HCT116 (cell line): Measurements from ENCODE around the gene SELPLG. TPM values are rescaled to one million over a fixed set of nuclear protein-coding genes. Genes with fewer than 3 reads are reported as not detected.

Experiments used
- ATAC-seq: fragments of 200-7000 bp; cut with Tn5 transposase; 2 replicates; pipeline ENCODE4 v1.9.1; 2020; ENCODE audit warnings: mild to moderate bottlenecking, moderate library complexity
- BruUV-seq: library from RNA; stranded (reverse); fragments of 400-500 nt; replicated peaks from 2 replicates; lab custom pipeline; 2021; lab: Mats Ljungman, UMichigan
- CTCF ChIA-PET: fragments of 300-600 bp; sonication (Branson Sonifier 250); formaldehyde crosslinking; loops from one replicate; lab custom pipeline; 2021; ENCODE audit warnings: antibody characterized with exemption; lab: Charles Lee
- POLR2A ChIA-PET: fragments of 300-600, 350-600 bp; sonication (Branson Sonifier 250); formaldehyde crosslinking; loops from one replicate; lab custom pipeline; 2021; ENCODE audit warnings: antibody characterized with exemption; lab: Charles Lee
- RAD21 ChIA-PET, 2 experiments: fragments of 300-600 bp; sonication (Branson Sonifier 250); formaldehyde crosslinking; loops; one replicate each; lab custom pipeline; 2023; ENCODE audit warnings: low total read pairs in 2 of 2; ENCODE audit not compliant: uncharacterized antibody in 2 of 2, unreplicated experiment in 2 of 2, low non-redundant PET in 1 of 2; lab: Charles Lee
- DNase-seq: peaks from one replicate; pipeline ENCODE4 v3.0.0-alpha.2; 2010; ENCODE audit warnings: low read depth, low spot score
- H2AFZ ChIP-seq: fragments of 200-600 bp; shearing (Covaris generic), sonication (generic); 2 replicates; pipeline ENCODE4 v1.6.1; 2017; ENCODE audit warnings: low read depth, mixed run types, mixed read lengths, antibody characterized with exemption, low read length; ENCODE audit not compliant: poor library complexity, severe bottlenecking
- H3K27ac ChIP-seq: 2 replicates; pipeline ENCODE4 v1.5.1; 2012; ENCODE audit warnings: low read depth, low read length
- H3K27me3 ChIP-seq: fragments of 200-600 bp; sonication (generic); 2 replicates; pipeline ENCODE4 v1.6.1; 2016; ENCODE audit warnings: mixed run types, low read length, mixed read lengths; ENCODE audit not compliant: insufficient read depth
- H3K36me3 ChIP-seq, 2 experiments: fragments of 200-500 bp in 1 of 2; fragments of 200-600 bp in 1 of 2; sonication (Bioruptor generic) in 1 of 2; sonication (generic) in 1 of 2; 2 replicates each; pipeline versions ENCODE4 v1.5.1 to v1.6.1; 2014 to 2016; ENCODE audit warnings: low read length in 2 of 2, inconsistent platforms in 1 of 2, mixed read lengths in 1 of 2, mixed run types in 1 of 2; ENCODE audit not compliant: insufficient read depth in 2 of 2, control insufficient read depth in 1 of 2
- H3K4me1 ChIP-seq, 2 experiments: fragments of 200-600 bp in 1 of 2; sonication (generic) in 1 of 2; 2 replicates each; pipeline versions ENCODE4 v1.5.1 to v1.6.1; 2012 to 2017; ENCODE audit warnings: low read length in 2 of 2, inconsistent platforms in 1 of 2, mild to moderate bottlenecking in 1 of 2, mixed read lengths in 1 of 2, mixed run types in 1 of 2, moderate library complexity in 1 of 2; ENCODE audit not compliant: insufficient read depth in 2 of 2, control insufficient read depth in 1 of 2
- H3K4me2 ChIP-seq: fragments of 200-600 bp; sonication (generic); 2 replicates; pipeline ENCODE4 v1.6.1; 2017; ENCODE audit warnings: mixed run types, low read length, mixed read lengths
- H3K4me3 ChIP-seq, 2 experiments: fragments of 200-600 bp in 1 of 2; sonication (generic) in 1 of 2; replicated peaks in 1 of 2; 2 replicates each; pipeline ENCODE4 v1.5.1; 2011 to 2016; ENCODE audit warnings: low read length in 2 of 2, control low read depth in 1 of 2, low read depth in 1 of 2, mild to moderate bottlenecking in 1 of 2, mixed read lengths in 1 of 2, mixed run types in 1 of 2
- H3K79me2 ChIP-seq: fragments of 200-600 bp; sonication (generic); 2 replicates; pipeline ENCODE4 v1.6.1; 2017; ENCODE audit warnings: mild to moderate bottlenecking, mixed run types, low read length, moderate library complexity, mixed read lengths; ENCODE audit not compliant: insufficient read depth
- H3K9ac ChIP-seq: fragments of 200-600 bp; sonication (generic); 2 replicates; pipeline ENCODE4 v1.6.1; 2016; ENCODE audit warnings: low read length, mixed read lengths
- H3K9me2 ChIP-seq: fragments of 200-600 bp; sonication (generic), shearing (Covaris generic); 2 replicates; pipeline ENCODE4 v1.6.1; 2017; ENCODE audit warnings: mixed run types, mild to moderate bottlenecking, moderate library complexity; ENCODE audit not compliant: insufficient read depth
- H3K9me3 ChIP-seq, 2 experiments: fragments of 200-500 bp in 1 of 2; fragments of 200-600 bp in 1 of 2; sonication (Bioruptor generic) in 1 of 2; sonication (generic) in 1 of 2; 2 replicates each; pipeline ENCODE4 v1.6.1; 2014 to 2017; ENCODE audit warnings: low read length in 2 of 2, mixed read lengths in 2 of 2, inconsistent platforms in 1 of 2, low read depth in 1 of 2, mild to moderate bottlenecking in 1 of 2, mixed run types in 1 of 2, moderate library complexity in 1 of 2; ENCODE audit not compliant: control insufficient read depth in 1 of 2, insufficient read depth in 1 of 2
- H4K20me1 ChIP-seq: fragments of 200-600 bp; sonication (generic), shearing (Covaris generic); 2 replicates; pipeline ENCODE4 v1.6.1; 2017; ENCODE audit warnings: mixed run types, mild to moderate bottlenecking, moderate library complexity; ENCODE audit not compliant: insufficient read depth
- ATF3 ChIP-seq: IDR thresholded peaks from 2 replicates; pipeline ENCODE4 v1.6.1; 2012
- EGR1 ChIP-seq: IDR thresholded peaks from 2 replicates; pipeline ENCODE4 v1.6.1; 2012; ENCODE audit warnings: low read depth
- ELF1 ChIP-seq: IDR thresholded peaks from 2 replicates; pipeline ENCODE4 v1.6.1; 2012; ENCODE audit warnings: low read depth, borderline replicate concordance
- EZH2 ChIP-seq: fragments of 200-600 bp; sonication (generic); IDR thresholded peaks from 2 replicates; pipeline ENCODE4 v1.6.1; 2017; ENCODE audit warnings: antibody characterized with exemption, mixed run types
- EZH2phosphoT487 ChIP-seq: fragments of 200-600 bp; IDR thresholded peaks from 2 replicates; pipeline ENCODE4 v1.6.1; 2018; ENCODE audit warnings: antibody characterized with exemption, borderline replicate concordance
- JUND ChIP-seq: IDR thresholded peaks from 2 replicates; pipeline ENCODE4 v1.6.1; 2012
- MAX ChIP-seq: IDR thresholded peaks from 2 replicates; pipeline ENCODE4 v1.6.1; 2012
- POLR2AphosphoS5 ChIP-seq: IDR thresholded peaks from 2 replicates; pipeline ENCODE4 v1.6.1; 2011; ENCODE audit warnings: mild to moderate bottlenecking, low read depth, low read length, moderate library complexity
- REST ChIP-seq: IDR thresholded peaks from 2 replicates; pipeline ENCODE4 v1.6.1; 2012; ENCODE audit warnings: low read depth
- SIN3A ChIP-seq: IDR thresholded peaks from 2 replicates; pipeline ENCODE4 v1.6.1; 2012; ENCODE audit warnings: low read depth
- SP1 ChIP-seq: IDR thresholded peaks from 2 replicates; pipeline ENCODE4 v1.6.1; 2012; ENCODE audit warnings: low read depth
- SRF ChIP-seq: IDR thresholded peaks from 2 replicates; pipeline ENCODE4 v1.6.1; 2012; ENCODE audit warnings: low read depth
- TCF7L2 ChIP-seq: IDR thresholded peaks from 2 replicates; pipeline ENCODE4 v1.7.0; 2011; ENCODE audit warnings: borderline replicate concordance, inconsistent platforms; ENCODE audit not compliant: insufficient read depth, insufficient read length; ENCODE audit errors: extremely low read depth
- YY1 ChIP-seq: IDR thresholded peaks from 2 replicates; pipeline ENCODE4 v1.6.1; 2011; ENCODE audit warnings: low read length, low read depth, moderate library complexity, mild to moderate bottlenecking; ENCODE audit not compliant: insufficient replicate concordance; ENCODE audit errors: extremely low read depth
- ZNF274 ChIP-seq: fragments of 200-500 bp; sonication (Bioruptor generic); IDR thresholded peaks from 2 replicates; pipeline ENCODE4 v1.6.1; 2014; ENCODE audit warnings: mild to moderate bottlenecking, low read depth, low read length, inconsistent platforms
- intact Hi-C: fragments of 100-400 bp; cut with micrococcal nuclease; formaldehyde crosslinking; loops from 2 replicates; pipeline ENCODE4 v1.10.0; 2022
- total RNA-seq: library from RNA; stranded (reverse); gene quantifications from one replicate; pipeline ENCODE4 v1.2.1, GENCODE V29; 2021; ENCODE audit not compliant: unreplicated experiment

SELPLG gene
- total RNA-seq, 1 experiment from 2014 or later, result 1.2 TPM

- no peak overlapping the region for H3K4me3 ChIP-seq
- H3K9me3 ChIP-seq, result no peaks in the 10 kb centered on the region
- DNase-seq, result no peak
- no peak overlapping the region for H3K9ac ChIP-seq
- no peaks in the 10 kb centered on the region for H3K27me3 ChIP-seq
- H3K79me2 ChIP-seq, result no peaks in the 10 kb centered on the region
- intact Hi-C loops, result no loop called here
- no peak overlapping the region for H3K27ac ChIP-seq
- TF ChIP-seq SRF, result no peak
- TF ChIP-seq ELF1, result no peak
- no peak for TF ChIP-seq JUND
- TF ChIP-seq EGR1, result no peak
- no peak for TF ChIP-seq ZNF274
- TF ChIP-seq TCF7L2, result no peak
- no peak for TF ChIP-seq MAX
- TF ChIP-seq EZH2, result no peak
- no peak overlapping the region for H2AFZ ChIP-seq
- BruUV-seq, result no TSS peak
- no peak for ATAC-seq
- ChIA-PET CTCF (no interaction called here), RAD21 (no interaction called here), POLR2A (no interaction called here)
- no peaks in the 10 kb centered on the region for H3K4me1 ChIP-seq
- no peaks in the 10 kb centered on the region for H3K9me2 ChIP-seq
- no peak overlapping the region for H3K4me2 ChIP-seq
- H4K20me1 ChIP-seq, result no peaks in the 10 kb centered on the region
- H3K36me3 ChIP-seq, result no peaks in the 10 kb centered on the region
These were observed 53.2 kb downstream of the SELPLG start for GRCh38 chr12:108580531-108580930.

GRCh38 chr12:108578813-108579212 is 54.9 kb downstream of the SELPLG start:
- Histone ChIP-seq H3K4me3 (no peak overlapping the region), H3K27me3 (no peaks in the 10 kb centered on the region), H3K9ac (no peak overlapping the region), H3K9me3 (no peaks in the 10 kb centered on the region), H3K27ac (no peak overlapping the region), H3K79me2 (no peaks in the 10 kb centered on the region), H3K4me2 (no peak overlapping the region), H4K20me1 (no peaks in the 10 kb centered on the region), H3K36me3 (no peaks in the 10 kb centered on the region), H3K9me2 (no peaks in the 10 kb centered on the region), H3K4me1 (no peaks in the 10 kb centered on the region), H2AFZ (no peak overlapping the region)
- RAD21 ChIA-PET, result no interaction called here
- BruUV-seq, result no TSS peak
- intact Hi-C loops, result no loop called here
- POLR2A ChIA-PET, result no interaction called here
- DNase-seq (no peak), ATAC-seq (no peak)
- TF ChIP-seq EZH2phosphoT487 (no peak), SIN3A (no peak), ELF1 (no peak), EZH2 (no peak), YY1 (no peak), SP1 (no peak), JUND (no peak), ATF3 (no peak), MAX (no peak), REST (no peak), POLR2AphosphoS5 (no peak)
- CTCF ChIA-PET, result no interaction called here
